K562 (cell line): ENCODE measurements around the gene PIK3C2B. TPM values are rescaled to one million over a fixed set of nuclear protein-coding genes. Genes with fewer than 3 reads are reported as not detected.

Experiments
- CBX3 ChIP-seq, 2 experiments: IDR thresholded peaks; 1 replicate in 1 of 2; 2 replicates in 1 of 2; pipeline ENCODE4 v1.6.1; 2012; ENCODE audit warnings: inconsistent platforms in 2 of 2, low read length in 2 of 2, borderline replicate concordance in 1 of 2, control low read depth in 1 of 2
- CBX8 ChIP-seq: fragments of 200-600 bp; sonication (generic); IDR thresholded peaks from 2 replicates; pipeline ENCODE4 v1.6.1; 2012; ENCODE audit warnings: borderline replicate concordance, mixed run types, low read depth, mild to moderate bottlenecking, moderate library complexity, mixed read lengths, low read length, control low read depth, inconsistent platforms; ENCODE audit not compliant: poor library complexity, severe bottlenecking; ENCODE audit errors: extremely low read depth
- DLX4 ChIP-seq: fragments of 250-450 bp; sonication (Bioruptor Pico); IDR thresholded peaks from 2 replicates; pipeline ENCODE4 v1.6.1; 2021; ENCODE audit warnings: mild to moderate bottlenecking
- EHMT2 ChIP-seq: fragments of 450-650 bp; IDR thresholded peaks from 2 replicates; pipeline ENCODE4 v1.6.1; 2018; ENCODE audit warnings: antibody characterized with exemption
- ESRRA ChIP-seq: fragments of 450-650 bp; IDR thresholded peaks from 2 replicates; pipeline ENCODE4 v1.6.1; 2014; ENCODE audit warnings: low read depth, mild to moderate bottlenecking, moderate library complexity, borderline replicate concordance
- FOSL1 ChIP-seq: fragments of 200-800 bp; sonication (Bioruptor generic); conservative IDR thresholded peaks from 2 replicates; pipeline ENCODE4 v1.6.1; 2016; ENCODE audit warnings: missing genetic modification characterization, missing compliant biosample characterization
- FOXO4 ChIP-seq: fragments of 450-650 bp; formaldehyde crosslinking; IDR thresholded peaks from 2 replicates; pipeline ENCODE4 v1.4.0; 2020; ENCODE audit warnings: mild to moderate bottlenecking, moderate library complexity
- HLTF ChIP-seq: fragments of 450-650 bp; IDR thresholded peaks from 2 replicates; pipeline ENCODE4 v1.6.1; 2016
- PHB2 ChIP-seq: fragments of 450-650 bp; IDR thresholded peaks from 2 replicates; pipeline ENCODE4 v1.6.1; 2017; ENCODE audit warnings: low read depth
- POLR2G ChIP-seq: fragments of 200-400 bp; formaldehyde crosslinking; IDR thresholded peaks from 2 replicates; pipeline ENCODE4 v1.6.1; 2017; ENCODE audit warnings: low read depth, mild to moderate bottlenecking, antibody characterized with exemption, low read length, moderate library complexity
- RFX5 ChIP-seq: IDR thresholded peaks from 2 replicates; pipeline ENCODE4 v1.6.1; 2011; ENCODE audit warnings: low read depth, mild to moderate bottlenecking, improper control_type of control experiment, low read length
- TAF9B ChIP-seq: fragments of 450-650 bp; IDR thresholded peaks from 2 replicates; pipeline ENCODE4 v1.6.1; 2018; ENCODE audit warnings: mild to moderate bottlenecking; ENCODE audit not compliant: partially characterized antibody
- TEAD4 ChIP-seq, 2 experiments: sonication (generic) in 1 of 2; formaldehyde crosslinking in 1 of 2; IDR thresholded peaks; 2 replicates each; pipeline versions ENCODE4 v1.6.1 to v1.8.0; 2012 to 2022; ENCODE audit warnings: borderline replicate concordance in 1 of 2, inconsistent platforms in 1 of 2, low read length in 1 of 2, mild to moderate bottlenecking in 1 of 2, missing genetic modification reagents in 1 of 2
- USF1 ChIP-seq: sonication (generic); formaldehyde crosslinking; IDR thresholded peaks from 2 replicates; pipeline ENCODE4 v1.9.0; 2022; ENCODE audit warnings: mild to moderate bottlenecking, missing genetic modification reagents
- ZNF143 ChIP-seq: sonication (generic); formaldehyde crosslinking; IDR thresholded peaks from 2 replicates; pipeline ENCODE4 v1.9.0; 2022; ENCODE audit warnings: mild to moderate bottlenecking, missing genetic modification reagents
- ZNF165 ChIP-seq: fragments of 250-450 bp; sonication (Bioruptor Pico); IDR thresholded peaks from 2 replicates; pipeline ENCODE4 v1.4.0; 2020; ENCODE audit warnings: borderline replicate concordance
- ZNF282 ChIP-seq: sonication (generic); formaldehyde crosslinking; IDR thresholded peaks from 2 replicates; pipeline ENCODE4 v1.8.1; 2023; ENCODE audit warnings: missing genetic modification reagents
- ZNF384 ChIP-seq: IDR thresholded peaks from 2 replicates; pipeline ENCODE4 v1.6.1; 2012; ENCODE audit warnings: low read depth, low read length, improper control_type of control experiment
- ZNF444 ChIP-seq: fragments of 250-450 bp; sonication (Bioruptor Pico); IDR thresholded peaks from 2 replicates; pipeline ENCODE4 v1.4.0; 2020; ENCODE audit warnings: mild to moderate bottlenecking, moderate library complexity
- polyA plus RNA-seq, 8 experiments: library from polyadenylated mRNA; depleted of rRNA in 4 of 8; stranded (reverse) in 5 of 8; unstranded in 3 of 8; fragments of >200 nt; fragmentation: Nextera tagmentation in 2 of 8; fragmentation: Illumina TruSeq in 1 of 8; extraction: Ambion mirVana in 2 of 8; extraction: Trizol in 1 of 8; gene quantifications; 2 replicates each; pipeline versions ENCODE4 v1.2.1 to v1.2.3, GENCODE V29; 2011 to 2014; ENCODE audit warnings: inconsistent platforms in 1 of 8, missing spikeins in 1 of 8
- total RNA-seq, 7 experiments: library from RNA; depleted of rRNA in 6 of 7; stranded (reverse); fragments of >200 nt in 6 of 7; fragmentation: Illumina TruSeq in 2 of 7; extraction: Trizol in 2 of 7; gene quantifications; 2 replicates each; pipeline versions ENCODE4 v1.2.1 to v1.2.3, GENCODE V29; 2011 to 2021; ENCODE audit warnings: low replicate concordance in 1 of 7
- TF ChIP-seq, protein P1 (sequence below): fragments of 450-650 bp; IDR thresholded peaks from 2 replicates; pipeline ENCODE4 v1.7.1; 2018; ENCODE audit warnings: mild to moderate bottlenecking, low read depth; ENCODE audit not compliant: partially characterized antibody

Gene PIK3C2B
- total and polyA plus RNA-seq, 9 of the 15 experiments (the other 6 are each of a cell fraction or from before 2014, with no cell fraction given): 0.10 to 2.9 (median 0.72) TPM

DNA sequence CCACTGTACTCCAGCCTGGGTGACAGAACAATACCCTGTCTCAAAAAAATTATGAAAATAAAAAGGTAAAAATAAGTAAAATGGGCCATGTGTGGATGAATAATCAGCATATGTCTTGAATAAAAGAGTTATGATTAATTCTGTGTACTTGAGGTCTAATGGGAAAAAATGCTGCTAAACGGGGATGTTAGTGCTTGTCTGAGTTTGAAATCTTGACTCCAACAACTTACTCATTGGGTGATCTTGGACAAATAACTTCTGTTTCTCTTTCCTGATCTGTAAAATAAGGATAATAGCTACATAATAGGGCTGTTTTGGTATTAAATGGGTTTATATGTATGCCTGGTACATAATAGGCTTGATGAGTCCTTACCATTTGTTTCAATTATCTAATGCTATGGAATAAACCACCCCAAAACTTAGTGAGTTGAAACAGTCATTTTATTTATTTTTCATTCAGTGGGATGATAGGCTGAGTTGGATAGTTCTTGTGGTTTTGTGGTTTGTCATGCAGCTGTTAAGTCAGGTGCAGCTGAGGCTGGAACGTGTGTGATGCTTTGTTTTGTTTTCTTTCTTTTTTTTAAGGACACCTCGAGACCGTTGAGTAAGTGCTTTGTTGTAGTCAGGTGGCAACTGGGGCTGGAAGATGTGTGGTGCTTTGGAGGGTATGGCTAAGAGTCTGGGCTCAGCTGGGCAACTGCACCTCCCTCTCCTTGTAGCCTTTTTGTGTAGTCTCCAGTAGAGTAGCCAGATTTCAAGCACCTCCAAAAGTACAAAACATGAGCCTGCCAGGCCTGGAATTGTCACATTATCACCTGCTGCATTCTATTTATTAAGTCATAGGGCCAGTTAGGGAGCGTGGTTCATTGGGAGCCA, 26.5 kb upstream of the PIK3C2B start (continued):
- TF ChIP-seq DLX4 (CRISPR knock-in tag) (no peak), ESRRA (peak; percentile 93; the same call in 1 of the 2 replicates), ZNF143 (CRISPR knock-in tag) (no peak), FOXO4 (CRISPR knock-in tag) (no peak), ZNF165 (CRISPR knock-in tag) (no peak), ZNF384 (peak; percentile 57; the same call in 1 of the 2 replicates), USF1 (peak; percentile 68), FOSL1 (tag) (peak; percentile 74), HLTF (peak; percentile 17; the same call in 1 of the 2 replicates), CBX3 (IDR thresholded peaks at IDR 0.05; ENCODE audit: borderline replicate concordance in 1 of 2, low read length in 2 of 2) (no peak), TEAD4 (IDR thresholded peaks at IDR 0.05; ENCODE audit: low read length) (peak; percentile 60), TEAD4 (CRISPR knock-in tag; IDR thresholded peaks at IDR 0.05; ENCODE audit: borderline replicate concordance) (no peak), ZNF444 (CRISPR knock-in tag) (no peak), TAF9B (peak; percentile 76), CBX8 (no peak), ZNF282 (CRISPR knock-in tag) (no peak), RFX5 (no peak), POLR2G (no peak), EHMT2 (no peak), PHB2 (no peak)
- TF ChIP-seq, protein P1, sequence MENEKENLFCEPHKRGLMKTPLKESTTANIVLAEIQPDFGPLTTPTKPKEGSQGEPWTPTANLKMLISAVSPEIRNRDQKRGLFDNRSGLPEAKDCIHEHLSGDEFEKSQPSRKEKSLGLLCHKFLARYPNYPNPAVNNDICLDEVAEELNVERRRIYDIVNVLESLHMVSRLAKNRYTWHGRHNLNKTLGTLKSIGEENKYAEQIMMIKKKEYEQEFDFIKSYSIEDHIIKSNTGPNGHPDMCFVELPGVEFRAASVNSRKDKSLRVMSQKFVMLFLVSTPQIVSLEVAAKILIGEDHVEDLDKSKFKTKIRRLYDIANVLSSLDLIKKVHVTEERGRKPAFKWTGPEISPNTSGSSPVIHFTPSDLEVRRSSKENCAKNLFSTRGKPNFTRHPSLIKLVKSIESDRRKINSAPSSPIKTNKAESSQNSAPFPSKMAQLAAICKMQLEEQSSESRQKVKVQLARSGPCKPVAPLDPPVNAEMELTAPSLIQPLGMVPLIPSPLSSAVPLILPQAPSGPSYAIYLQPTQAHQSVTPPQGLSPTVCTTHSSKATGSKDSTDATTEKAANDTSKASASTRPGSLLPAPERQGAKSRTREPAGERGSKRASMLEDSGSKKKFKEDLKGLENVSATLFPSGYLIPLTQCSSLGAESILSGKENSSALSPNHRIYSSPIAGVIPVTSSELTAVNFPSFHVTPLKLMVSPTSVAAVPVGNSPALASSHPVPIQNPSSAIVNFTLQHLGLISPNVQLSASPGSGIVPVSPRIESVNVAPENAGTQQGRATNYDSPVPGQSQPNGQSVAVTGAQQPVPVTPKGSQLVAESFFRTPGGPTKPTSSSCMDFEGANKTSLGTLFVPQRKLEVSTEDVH: no peak
